ENCODE measurements around the gene MTFR1L.

GRCh38 chr1:25808481-25809244 lies 11.1 kb upstream of the MTFR1L start:
- TF ChIP-seq EZH2phosphoT487 (IDR thresholded peaks at IDR 0.05; ENCODE audit: borderline replicate concordance, low read depth, low read length): no peak
- no peak for TF ChIP-seq CTCF (conservative IDR thresholded peaks at IDR 0.05; ENCODE audit: low read length)

All from OCI-LY7 (cell line).